Measurements from ENCODE around the gene EI24.

GRCh38 chr11:125625225-125625629 is 56.0 kb downstream of the EI24 start:
- TF ChIP-seq CTCF (IDR thresholded peaks at IDR 0.05) (no peak), POLR2A (IDR thresholded peaks at IDR 0.05) (no peak), POLR2AphosphoS5 (IDR thresholded peaks at IDR 0.05) (no peak)
